ENCODE data around the gene JCAD.

The JCAD gene

DNA sequence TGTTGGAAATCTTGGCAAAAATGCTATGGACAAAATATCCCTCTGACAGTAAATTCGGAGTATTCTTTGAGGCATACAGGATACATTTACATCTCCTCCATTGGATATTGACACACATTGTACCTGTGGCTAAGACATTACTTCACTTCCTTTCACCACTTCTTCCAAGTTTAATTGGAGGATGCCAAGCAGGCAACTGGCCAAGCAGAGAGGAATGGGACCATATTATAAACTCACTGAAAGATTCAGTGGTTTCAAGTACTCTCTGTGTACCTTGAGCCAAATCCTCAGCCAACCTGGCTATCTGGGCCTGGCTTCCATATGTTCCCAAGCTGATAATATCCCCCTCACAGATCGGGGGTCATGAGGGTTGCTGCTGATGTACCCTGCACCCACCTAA lies 14.7 kb upstream of the JCAD start:
- Histone ChIP-seq H3K9ac (ENCODE audit: low read depth in 1 of 2, low read length in 2 of 2) (no peak overlapping the region), H3K9me3 (ENCODE audit: control insufficient read depth in 1 of 2, low read length in 2 of 2) (no peaks in the 10 kb centered on the region), H3K4me1 (ENCODE audit: control insufficient read depth in 1 of 2, insufficient read depth in 2 of 2, low read length in 2 of 2) (no peaks in the 10 kb centered on the region), H3K4me3 (ENCODE audit: low read depth in 1 of 2, low read length in 2 of 2) (no peak overlapping the region), H3K27ac (ENCODE audit: low read depth, low read length) (no peak overlapping the region), H3K27me3 (ENCODE audit: control insufficient read depth in 1 of 2, insufficient read depth in 2 of 2, low read length in 2 of 2) (no peaks in the 10 kb centered on the region), H3K36me3 (ENCODE audit: control insufficient read depth in 1 of 2, insufficient read depth in 2 of 2, low read length in 2 of 2) (no peaks in the 10 kb centered on the region)

DNA sequence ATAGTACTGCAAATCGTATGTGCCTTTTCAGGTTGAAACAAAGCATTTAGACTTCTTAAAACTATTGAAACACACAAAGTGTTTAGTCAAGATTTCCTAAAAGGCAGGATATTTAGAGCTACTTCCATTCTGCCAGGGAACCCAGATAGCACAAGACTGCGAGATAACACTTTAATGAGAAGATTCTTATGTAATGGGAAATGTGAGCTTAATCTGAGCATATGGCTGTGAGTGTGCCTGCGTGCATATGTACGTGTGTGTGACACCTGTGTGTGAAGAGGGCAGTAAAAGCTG lies 14.3 kb upstream of the JCAD start:
- no peak overlapping the region for H3K27ac ChIP-seq (ENCODE audit: low read depth, low read length)
- no peaks in the 10 kb centered on the region for H3K4me1 ChIP-seq (ENCODE audit: control insufficient read depth in 1 of 2, insufficient read depth in 2 of 2, low read length in 2 of 2)
- H3K9me3 ChIP-seq (ENCODE audit: control insufficient read depth in 1 of 2, low read length in 2 of 2), result no peaks in the 10 kb centered on the region
- H3K27me3 ChIP-seq (ENCODE audit: control insufficient read depth in 1 of 2, insufficient read depth in 2 of 2, low read length in 2 of 2), result no peaks in the 10 kb centered on the region
- no peaks in the 10 kb centered on the region for H3K36me3 ChIP-seq (ENCODE audit: control insufficient read depth in 1 of 2, insufficient read depth in 2 of 2, low read length in 2 of 2)
- no peak overlapping the region for H3K9ac ChIP-seq (ENCODE audit: low read depth in 1 of 2, low read length in 2 of 2)
- H3K4me3 ChIP-seq (ENCODE audit: low read depth in 1 of 2, low read length in 2 of 2), result no peak overlapping the region

DNA sequence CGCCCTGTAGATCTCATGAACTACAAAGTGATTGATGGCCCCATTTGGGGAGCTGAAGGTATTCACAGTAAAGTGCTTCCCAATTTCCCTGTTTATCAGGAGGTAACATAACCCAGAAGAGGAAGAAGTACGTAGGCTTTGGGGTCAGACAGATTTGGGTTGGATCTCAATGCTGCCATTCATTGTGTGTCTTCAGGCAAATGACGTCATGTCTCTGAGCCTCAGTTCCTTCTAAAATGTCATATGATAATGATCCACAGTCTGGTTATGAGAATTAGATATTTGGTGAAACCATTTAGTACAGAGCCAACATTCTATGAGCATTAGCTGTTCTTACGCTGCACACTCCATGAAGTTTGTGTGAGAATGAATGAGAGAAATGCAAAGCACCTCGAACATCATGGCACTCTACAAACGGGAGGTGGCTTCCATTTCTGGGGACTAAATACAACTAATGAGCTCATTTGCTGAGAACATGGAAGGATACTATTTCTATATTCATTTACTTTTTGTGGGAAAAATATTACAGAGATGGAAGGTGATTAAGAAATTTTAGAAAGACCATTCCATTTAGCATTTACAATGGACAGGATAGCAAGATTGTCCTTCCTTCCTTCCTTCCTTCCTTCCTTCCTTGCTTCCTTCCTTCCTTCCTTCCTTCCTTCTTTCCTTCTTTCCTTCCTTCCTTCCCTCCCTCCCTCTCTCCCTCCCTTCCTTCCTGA lies 13.8 kb upstream of the JCAD start:
- no peak overlapping the region for H3K9ac ChIP-seq (ENCODE audit: low read depth in 1 of 2, low read length in 2 of 2)
- no peaks in the 10 kb centered on the region for H3K9me3 ChIP-seq (ENCODE audit: control insufficient read depth in 1 of 2, low read length in 2 of 2)
- no peaks in the 10 kb centered on the region for H3K4me1 ChIP-seq (ENCODE audit: control insufficient read depth in 1 of 2, insufficient read depth in 2 of 2, low read length in 2 of 2)
- no peak overlapping the region for H3K4me3 ChIP-seq (ENCODE audit: low read depth in 1 of 2, low read length in 2 of 2)
- no peaks in the 10 kb centered on the region for H3K36me3 ChIP-seq (ENCODE audit: control insufficient read depth in 1 of 2, insufficient read depth in 2 of 2, low read length in 2 of 2)
- H3K27me3 ChIP-seq (ENCODE audit: control insufficient read depth in 1 of 2, insufficient read depth in 2 of 2, low read length in 2 of 2), result no peaks in the 10 kb centered on the region
- H3K27ac ChIP-seq (ENCODE audit: low read depth, low read length), result no peak overlapping the region

DNA sequence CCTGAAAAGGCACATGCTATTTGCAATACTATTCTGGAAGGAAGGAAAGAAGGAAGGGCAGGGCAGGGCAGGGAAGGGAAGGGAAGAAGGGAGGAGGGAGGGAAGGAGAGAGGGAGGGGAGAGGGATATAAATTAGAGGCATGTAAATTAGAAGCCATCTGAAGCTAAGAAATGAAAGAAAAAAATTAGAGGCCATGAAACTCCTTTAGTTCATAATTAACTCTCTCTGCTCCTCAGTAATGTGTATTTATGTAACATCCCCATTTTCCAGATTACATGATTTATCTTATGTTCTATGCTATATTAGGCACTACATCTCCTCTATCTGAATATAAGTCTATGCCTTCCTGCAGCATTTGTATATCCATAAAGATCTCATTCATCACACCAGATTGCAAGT lies 12.7 kb upstream of the JCAD start:
- Histone ChIP-seq H3K9ac (ENCODE audit: low read depth in 1 of 2, low read length in 2 of 2) (no peak overlapping the region), H3K27ac (ENCODE audit: low read depth, low read length) (no peak overlapping the region), H3K4me1 (ENCODE audit: control insufficient read depth in 1 of 2, insufficient read depth in 2 of 2, low read length in 2 of 2) (no peaks in the 10 kb centered on the region), H3K4me3 (ENCODE audit: low read depth in 1 of 2, low read length in 2 of 2) (no peak overlapping the region), H3K27me3 (ENCODE audit: control insufficient read depth in 1 of 2, insufficient read depth in 2 of 2, low read length in 2 of 2) (no peaks in the 10 kb centered on the region), H3K36me3 (ENCODE audit: control insufficient read depth in 1 of 2, insufficient read depth in 2 of 2, low read length in 2 of 2) (no peaks in the 10 kb centered on the region), H3K9me3 (ENCODE audit: control insufficient read depth in 1 of 2, low read length in 2 of 2) (no peaks in the 10 kb centered on the region)

DNA sequence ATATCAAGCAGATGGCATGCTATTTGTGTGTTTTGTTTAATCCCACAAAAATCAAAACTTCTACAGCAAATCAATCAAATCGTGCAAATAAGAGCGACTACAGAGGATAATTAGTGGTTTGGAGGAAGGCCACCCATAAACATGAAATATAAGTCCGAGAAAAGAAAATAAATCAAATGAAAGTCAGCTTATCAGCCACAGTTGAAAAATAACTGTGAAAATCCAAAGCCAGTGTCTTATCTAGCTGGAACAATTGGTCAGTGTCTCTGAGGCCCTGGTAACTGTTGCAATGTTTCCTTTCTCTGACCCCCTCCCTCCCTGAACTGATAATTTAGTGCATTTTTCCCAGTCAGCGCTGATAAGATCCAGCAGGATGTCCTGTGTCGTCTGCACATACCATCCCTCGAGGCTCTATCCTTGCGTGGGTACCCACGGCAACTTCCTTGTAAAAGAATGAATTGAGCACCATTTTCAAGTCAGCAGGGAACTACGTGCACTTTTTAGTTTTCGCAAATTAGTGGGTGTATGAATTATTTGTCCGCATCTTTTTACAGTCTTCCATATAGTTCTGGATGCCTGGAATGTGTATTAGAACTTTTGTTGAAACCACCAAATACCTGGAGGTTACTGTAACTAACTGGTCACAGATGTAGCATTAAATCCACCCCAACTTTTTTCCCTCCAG lies 10.8 kb upstream of the JCAD start:
- Histone ChIP-seq H3K4me1 (ENCODE audit: control insufficient read depth in 1 of 2, insufficient read depth in 2 of 2, low read length in 2 of 2) (no peaks in the 10 kb centered on the region), H3K36me3 (ENCODE audit: control insufficient read depth in 1 of 2, insufficient read depth in 2 of 2, low read length in 2 of 2) (no peaks in the 10 kb centered on the region), H3K27ac (ENCODE audit: low read depth, low read length) (no peak overlapping the region), H3K9me3 (ENCODE audit: control insufficient read depth in 1 of 2, low read length in 2 of 2) (no peaks in the 10 kb centered on the region), H3K4me3 (ENCODE audit: low read depth in 1 of 2, low read length in 2 of 2) (no peak overlapping the region), H3K27me3 (ENCODE audit: control insufficient read depth in 1 of 2, insufficient read depth in 2 of 2, low read length in 2 of 2) (no peaks in the 10 kb centered on the region), H3K9ac (ENCODE audit: low read depth in 1 of 2, low read length in 2 of 2) (no peak overlapping the region)

DNA sequence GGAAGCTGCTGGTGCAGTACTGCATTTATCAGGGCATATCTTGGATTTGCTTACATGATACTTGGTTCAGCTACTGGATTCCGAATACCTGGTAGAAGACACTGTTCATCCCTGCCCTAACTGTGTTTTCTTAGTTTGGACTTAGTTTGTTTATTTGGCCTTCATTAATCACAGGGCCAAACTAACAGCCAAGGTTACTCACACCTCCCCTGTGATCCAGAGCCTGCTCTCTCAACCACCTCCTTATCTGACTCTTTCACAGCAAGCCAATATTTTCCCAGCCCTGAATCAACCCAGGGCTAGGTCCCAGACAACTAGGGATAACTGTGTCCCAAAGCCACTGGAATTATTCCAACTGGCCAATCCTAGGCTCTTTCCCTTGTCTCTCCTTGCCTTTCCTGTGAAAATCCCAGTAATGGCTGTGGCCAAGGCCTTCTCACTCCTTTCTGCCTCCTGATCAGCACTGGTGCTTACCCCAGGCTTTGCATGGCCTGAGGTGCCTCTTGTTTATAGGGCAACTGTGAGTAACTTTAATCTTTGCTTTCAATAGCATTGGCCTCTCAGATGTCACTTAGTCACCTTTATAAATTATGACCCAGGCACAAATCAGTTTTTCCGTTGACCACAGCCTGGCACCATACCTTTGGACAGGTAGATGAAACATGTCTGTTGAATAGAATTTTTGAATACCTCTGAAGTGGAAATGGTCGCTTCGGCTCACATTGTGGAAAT lies 9.3 kb upstream of the JCAD start:
- Histone ChIP-seq H3K4me1 (ENCODE audit: control insufficient read depth in 1 of 2, insufficient read depth in 2 of 2, low read length in 2 of 2) (no peaks in the 10 kb centered on the region), H3K4me3 (ENCODE audit: low read depth in 1 of 2, low read length in 2 of 2) (no peak overlapping the region), H3K27me3 (ENCODE audit: control insufficient read depth in 1 of 2, insufficient read depth in 2 of 2, low read length in 2 of 2) (no peaks in the 10 kb centered on the region), H3K27ac (ENCODE audit: low read depth, low read length) (no peak overlapping the region), H3K9ac (ENCODE audit: low read depth in 1 of 2, low read length in 2 of 2) (no peak overlapping the region), H3K36me3 (ENCODE audit: control insufficient read depth in 1 of 2, insufficient read depth in 2 of 2, low read length in 2 of 2) (no peaks in the 10 kb centered on the region), H3K9me3 (ENCODE audit: control insufficient read depth in 1 of 2, low read length in 2 of 2) (no peaks in the 10 kb centered on the region)

DNA sequence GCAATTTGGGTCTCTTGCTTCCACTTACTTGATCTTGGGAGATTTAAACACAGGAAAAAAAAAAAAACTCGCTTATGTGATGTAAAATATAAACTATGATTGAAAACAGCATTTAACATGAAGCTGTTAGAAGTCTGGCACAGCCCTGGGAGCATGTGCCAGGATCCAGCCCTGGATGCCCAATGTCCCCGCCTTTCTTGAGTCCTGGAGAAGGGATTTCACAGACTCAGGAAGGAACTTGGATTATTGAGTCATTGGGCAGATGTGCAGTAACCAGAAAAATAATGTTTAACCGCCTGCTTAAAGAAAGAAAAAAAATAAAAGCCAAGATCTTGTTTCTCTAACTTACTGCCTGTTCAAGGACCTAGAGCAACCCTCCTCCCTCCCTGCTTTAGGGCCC lies 3.7 kb upstream of the JCAD start:
- Histone ChIP-seq H3K9ac (ENCODE audit: low read depth in 1 of 2, low read length in 2 of 2) (no peak overlapping the region), H3K27me3 (ENCODE audit: control insufficient read depth in 1 of 2, insufficient read depth in 2 of 2, low read length in 2 of 2) (peaks cover 13 to 20% of the 10 kb centered on the region in 2 donors), H3K27ac (ENCODE audit: low read depth, low read length) (no peak overlapping the region)

DNA sequence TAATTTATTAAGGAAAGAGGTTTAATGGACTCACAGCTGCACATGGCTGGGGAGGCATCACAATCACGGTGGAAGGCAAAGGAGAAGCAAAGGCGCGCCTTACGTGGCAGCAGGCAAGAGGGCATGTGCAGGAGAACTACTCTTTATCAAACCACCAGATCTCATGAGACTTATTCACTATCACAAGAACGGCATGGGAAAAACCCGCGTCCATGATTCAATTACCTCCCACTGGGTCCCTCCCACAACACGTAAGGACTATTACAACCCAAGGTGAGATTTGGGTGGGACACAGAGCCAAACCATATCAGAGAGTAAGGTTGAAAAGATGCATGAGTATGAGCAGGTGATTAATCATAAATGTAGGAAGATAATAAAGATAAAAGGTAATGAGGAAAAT lies 3.2 kb upstream of the JCAD start:
- peaks cover 4 to 5% of the 10 kb centered on the region in 2 donors for H3K4me1 ChIP-seq (ENCODE audit: control insufficient read depth in 1 of 2, insufficient read depth in 2 of 2, low read length in 2 of 2)
- H3K27ac ChIP-seq (ENCODE audit: low read depth, low read length), result no peak overlapping the region
- no peaks in the 10 kb centered on the region for H3K9me3 ChIP-seq (ENCODE audit: control insufficient read depth in 1 of 2, low read length in 2 of 2)
- no peaks in the 10 kb centered on the region for H3K36me3 ChIP-seq (ENCODE audit: control insufficient read depth in 1 of 2, insufficient read depth in 2 of 2, low read length in 2 of 2)
- peaks cover 13 to 20% of the 10 kb centered on the region in 2 donors for H3K27me3 ChIP-seq (ENCODE audit: control insufficient read depth in 1 of 2, insufficient read depth in 2 of 2, low read length in 2 of 2)
- H3K9ac ChIP-seq (ENCODE audit: low read depth in 1 of 2, low read length in 2 of 2), result no peak overlapping the region
- no peak overlapping the region for H3K4me3 ChIP-seq (ENCODE audit: low read depth in 1 of 2, low read length in 2 of 2)

More for the DNA sequence above, 3.7 kb upstream of the JCAD start:
- Histone ChIP-seq H3K4me3 (ENCODE audit: low read depth in 1 of 2, low read length in 2 of 2) (no peak overlapping the region), H3K4me1 (ENCODE audit: control insufficient read depth in 1 of 2, insufficient read depth in 2 of 2, low read length in 2 of 2) (peaks cover 4 to 5% of the 10 kb centered on the region in 2 donors), H3K36me3 (ENCODE audit: control insufficient read depth in 1 of 2, insufficient read depth in 2 of 2, low read length in 2 of 2) (no peaks in the 10 kb centered on the region), H3K9me3 (ENCODE audit: control insufficient read depth in 1 of 2, low read length in 2 of 2) (no peaks in the 10 kb centered on the region)

DNA sequence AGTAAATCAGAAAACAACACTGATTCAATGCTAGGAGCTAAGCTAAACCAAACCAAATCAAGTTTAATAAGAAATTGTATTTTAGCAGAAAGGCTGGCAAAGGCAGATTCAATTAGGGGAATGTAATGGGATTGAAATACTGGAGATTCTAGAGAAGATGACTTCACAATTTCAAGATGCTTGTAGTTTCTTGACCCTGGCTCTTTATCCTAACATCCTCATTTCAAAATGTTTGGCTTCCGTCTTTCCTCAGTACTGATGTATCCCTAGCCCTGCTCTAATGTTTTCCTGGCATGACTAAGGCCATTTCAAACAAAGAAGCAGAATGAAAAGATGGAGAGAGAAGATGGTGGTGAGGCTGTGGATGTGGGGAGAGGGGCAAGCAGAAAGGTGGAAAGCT lies 2.7 kb upstream of the JCAD start:
- H3K4me3 ChIP-seq (ENCODE audit: low read depth in 1 of 2, low read length in 2 of 2), result no peak overlapping the region
- H3K27me3 ChIP-seq (ENCODE audit: control insufficient read depth in 1 of 2, insufficient read depth in 2 of 2, low read length in 2 of 2), result peaks cover 13 to 20% of the 10 kb centered on the region in 2 donors
- no peak overlapping the region for H3K27ac ChIP-seq (ENCODE audit: low read depth, low read length)
- no peak overlapping the region for H3K9ac ChIP-seq (ENCODE audit: low read depth in 1 of 2, low read length in 2 of 2)
- no peaks in the 10 kb centered on the region for H3K9me3 ChIP-seq (ENCODE audit: control insufficient read depth in 1 of 2, low read length in 2 of 2)
- no peaks in the 10 kb centered on the region for H3K36me3 ChIP-seq (ENCODE audit: control insufficient read depth in 1 of 2, insufficient read depth in 2 of 2, low read length in 2 of 2)
- peaks cover 4 to 5% of the 10 kb centered on the region in 2 donors for H3K4me1 ChIP-seq (ENCODE audit: control insufficient read depth in 1 of 2, insufficient read depth in 2 of 2, low read length in 2 of 2)

DNA sequence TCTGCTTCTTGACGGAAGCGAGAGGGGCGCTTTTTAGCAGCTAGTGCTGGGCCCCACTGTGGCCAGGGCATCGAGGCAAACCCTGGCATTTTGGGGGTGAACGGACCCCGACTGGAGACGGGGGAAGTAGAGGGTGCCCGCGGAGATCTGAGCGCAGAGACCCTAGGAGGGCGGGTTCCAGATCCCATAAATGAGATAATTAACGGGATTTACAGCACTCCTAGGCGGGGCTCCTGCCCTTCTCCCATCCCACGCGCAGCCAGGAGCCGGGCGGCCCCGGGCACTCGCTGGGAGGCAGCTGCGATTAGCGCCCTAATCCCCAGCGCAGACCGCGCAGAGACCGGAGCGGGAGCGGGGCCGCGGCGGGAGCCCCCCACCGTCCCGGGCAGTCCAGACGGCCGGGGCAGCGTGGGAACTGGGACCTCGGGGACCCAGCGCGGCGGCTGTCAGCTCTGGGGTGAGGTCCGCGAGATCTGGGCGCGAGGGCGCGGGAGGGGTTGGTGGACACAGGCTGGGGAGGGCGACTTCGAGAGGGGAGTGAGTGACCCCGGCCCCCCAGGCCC lies 735 bp downstream of the JCAD start:
- Histone ChIP-seq H3K9ac (ENCODE audit: low read depth in 1 of 2, low read length in 2 of 2) (no peak overlapping the region), H3K36me3 (ENCODE audit: control insufficient read depth in 1 of 2, insufficient read depth in 2 of 2, low read length in 2 of 2) (no peaks in the 10 kb centered on the region), H3K27ac (ENCODE audit: low read depth, low read length) (no peak overlapping the region), H3K4me1 (ENCODE audit: control insufficient read depth in 1 of 2, insufficient read depth in 2 of 2, low read length in 2 of 2) (peaks cover 5 to 17% of the 10 kb centered on the region in 2 donors), H3K9me3 (ENCODE audit: control insufficient read depth in 1 of 2, low read length in 2 of 2) (no peaks in the 10 kb centered on the region), H3K4me3 (ENCODE audit: low read depth in 1 of 2, low read length in 2 of 2) (peak overlapping the region; percentile 25 to 63), H3K27me3 (ENCODE audit: control insufficient read depth in 1 of 2, insufficient read depth in 2 of 2, low read length in 2 of 2) (peaks cover 13 to 20% of the 10 kb centered on the region in 2 donors)

Measured in duodenal mucosa (tissue), 2 donors.